Measurements from ENCODE around the gene RP2. TPM values are rescaled to one million over a fixed set of nuclear protein-coding genes. Genes with fewer than 3 reads are reported as not detected.

The RP2 gene
- total RNA-seq, 1 experiment from 2014 or later: 5.1 TPM

DNA sequence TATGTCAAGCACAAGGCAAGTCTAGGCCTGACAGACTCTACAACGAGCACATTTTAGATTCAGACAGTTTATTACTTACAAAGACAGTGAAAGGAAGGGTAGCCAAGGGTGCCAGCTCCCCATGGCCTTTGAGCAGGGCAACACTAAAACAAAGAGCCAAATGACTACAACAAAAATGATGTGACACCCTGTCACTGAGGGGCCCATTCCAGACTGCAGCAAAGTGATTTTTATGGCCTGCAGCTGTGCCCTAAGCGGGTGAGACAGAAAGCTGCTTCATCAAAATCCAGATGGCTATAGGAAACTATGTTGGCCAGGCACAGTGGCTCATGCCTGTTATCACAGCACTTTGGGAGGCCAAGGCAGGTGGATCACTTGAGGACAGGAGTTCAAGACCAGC, 13.4 kb upstream of the RP2 start:
- TF ChIP-seq, protein P1, sequence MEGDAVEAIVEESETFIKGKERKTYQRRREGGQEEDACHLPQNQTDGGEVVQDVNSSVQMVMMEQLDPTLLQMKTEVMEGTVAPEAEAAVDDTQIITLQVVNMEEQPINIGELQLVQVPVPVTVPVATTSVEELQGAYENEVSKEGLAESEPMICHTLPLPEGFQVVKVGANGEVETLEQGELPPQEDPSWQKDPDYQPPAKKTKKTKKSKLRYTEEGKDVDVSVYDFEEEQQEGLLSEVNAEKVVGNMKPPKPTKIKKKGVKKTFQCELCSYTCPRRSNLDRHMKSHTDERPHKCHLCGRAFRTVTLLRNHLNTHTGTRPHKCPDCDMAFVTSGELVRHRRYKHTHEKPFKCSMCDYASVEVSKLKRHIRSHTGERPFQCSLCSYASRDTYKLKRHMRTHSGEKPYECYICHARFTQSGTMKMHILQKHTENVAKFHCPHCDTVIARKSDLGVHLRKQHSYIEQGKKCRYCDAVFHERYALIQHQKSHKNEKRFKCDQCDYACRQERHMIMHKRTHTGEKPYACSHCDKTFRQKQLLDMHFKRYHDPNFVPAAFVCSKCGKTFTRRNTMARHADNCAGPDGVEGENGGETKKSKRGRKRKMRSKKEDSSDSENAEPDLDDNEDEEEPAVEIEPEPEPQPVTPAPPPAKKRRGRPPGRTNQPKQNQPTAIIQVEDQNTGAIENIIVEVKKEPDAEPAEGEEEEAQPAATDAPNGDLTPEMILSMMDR (conservative IDR thresholded peaks at IDR 0.05): no peak
- no peaks in the 10 kb centered on the region for H3K27me3 ChIP-seq (ENCODE audit: insufficient read depth, low read length)
- H3K9ac ChIP-seq (ENCODE audit: extremely low read depth, insufficient read length, low read length): no peak overlapping the region
- H3K23me2 ChIP-seq (ENCODE audit: insufficient read length, low read depth, low read length, poor library complexity, severe bottlenecking): no peaks in the 10 kb centered on the region
- no CpG with 5 or more reads among the region's 2 CpGs for WGBS (ENCODE audit: extremely low coverage, insufficient read length, low lambda C conversion rate)
- peaks cover 73 to 76% of the 10 kb centered on the region in 2 experiments for H3K9me3 Mint-ChIP-seq
- no peaks in the 10 kb centered on the region for H3K4me1 ChIP-seq (ENCODE audit: insufficient read depth, low read length)
- H3K27me3 Mint-ChIP-seq (ENCODE audit: low read depth): no peaks in the 10 kb centered on the region; the same call in 1 of the 2 replicates
- no peak overlapping the region for H3K18ac ChIP-seq (ENCODE audit: insufficient read length, low read depth, low read length)
- H2BK120ac ChIP-seq (ENCODE audit: low read depth, low read length, poor library complexity, severe bottlenecking): no peak overlapping the region
- H3K79me2 ChIP-seq (ENCODE audit: insufficient read depth, low read length): no peaks in the 10 kb centered on the region
- no peak overlapping the region for H3T11ph ChIP-seq (ENCODE audit: low read length)
- peaks cover 10% of the 10 kb centered on the region for H3K9me3 ChIP-seq (ENCODE audit: control insufficient read depth, low read depth, low read length)
- no peak overlapping the region for H4K5ac ChIP-seq (ENCODE audit: insufficient read length, low read depth, low read length)
- peaks cover 0 to 1% (median 0%) of the 10 kb centered on the region in 3 experiments; a peak in 3 of 7 replicates for H3K36me3 Mint-ChIP-seq (ENCODE audit: insufficient read depth in 1 of 3, low read depth in 3 of 3)
- H2BK12ac ChIP-seq (ENCODE audit: insufficient read length, low read depth, low read length): no peak overlapping the region
- H3K23ac ChIP-seq (ENCODE audit: insufficient read length, low read depth, low read length): no peak overlapping the region
- H4K20me1 ChIP-seq (ENCODE audit: control insufficient read depth, insufficient read depth, insufficient read length): no peaks in the 10 kb centered on the region
- H2BK5ac ChIP-seq (ENCODE audit: insufficient read length, low read length): no peak overlapping the region
- H3K4me1 Mint-ChIP-seq: no peaks in the 10 kb centered on the region; a peak in 1 of 4 replicates
- H3K4me3 Mint-ChIP-seq: no peak overlapping the region
- no peak overlapping the region for H2BK20ac ChIP-seq (ENCODE audit: low read depth, low read length, poor library complexity, severe bottlenecking)
- H3K27ac Mint-ChIP-seq: no peak overlapping the region; a peak in 1 of 7 replicates
- H3K4ac ChIP-seq (ENCODE audit: low read depth, low read length): no peak overlapping the region
- H3K79me1 ChIP-seq (ENCODE audit: insufficient read depth, low read depth, low read length, poor library complexity, severe bottlenecking): no peaks in the 10 kb centered on the region
- H2BK15ac ChIP-seq (ENCODE audit: low read depth, low read length): no peak overlapping the region
- H3K27ac ChIP-seq (ENCODE audit: insufficient read length, low read depth, low read length): no peak overlapping the region
- no peak overlapping the region for H3K4me2 ChIP-seq (ENCODE audit: insufficient read depth, insufficient read length, low read length)
- no peak overlapping the region for H4K91ac ChIP-seq (ENCODE audit: insufficient read length, low read depth, low read length)
- H3K56ac ChIP-seq (ENCODE audit: insufficient read length, low read depth, low read length): no peak overlapping the region
- H2AK5ac ChIP-seq (ENCODE audit: insufficient read length, low read length): no peak overlapping the region
- no peak overlapping the region for H3K14ac ChIP-seq (ENCODE audit: insufficient read depth, low read length)
- no peak overlapping the region for H4K8ac ChIP-seq (replicated peaks; ENCODE audit: insufficient read length, low read depth, low read length)
- no peak overlapping the region for H2AFZ ChIP-seq (ENCODE audit: low read length)
- DNase-seq: no peak

Data from H9 (cell line).